Stimulated activated CD8-positive, alpha-beta memory T cell treated with anti-CD3 and anti-CD28 coated beads, Interleukin-15, amount 100 ng/mL, for 24 hours (primary cell): ENCODE results near the gene INTS7.

Experiments
- DNase-seq: peaks from one replicate; pipeline ENCODE4 v3.0.0-alpha.2; 2020; ENCODE audit warnings: low read depth

Gene INTS7

DNA sequence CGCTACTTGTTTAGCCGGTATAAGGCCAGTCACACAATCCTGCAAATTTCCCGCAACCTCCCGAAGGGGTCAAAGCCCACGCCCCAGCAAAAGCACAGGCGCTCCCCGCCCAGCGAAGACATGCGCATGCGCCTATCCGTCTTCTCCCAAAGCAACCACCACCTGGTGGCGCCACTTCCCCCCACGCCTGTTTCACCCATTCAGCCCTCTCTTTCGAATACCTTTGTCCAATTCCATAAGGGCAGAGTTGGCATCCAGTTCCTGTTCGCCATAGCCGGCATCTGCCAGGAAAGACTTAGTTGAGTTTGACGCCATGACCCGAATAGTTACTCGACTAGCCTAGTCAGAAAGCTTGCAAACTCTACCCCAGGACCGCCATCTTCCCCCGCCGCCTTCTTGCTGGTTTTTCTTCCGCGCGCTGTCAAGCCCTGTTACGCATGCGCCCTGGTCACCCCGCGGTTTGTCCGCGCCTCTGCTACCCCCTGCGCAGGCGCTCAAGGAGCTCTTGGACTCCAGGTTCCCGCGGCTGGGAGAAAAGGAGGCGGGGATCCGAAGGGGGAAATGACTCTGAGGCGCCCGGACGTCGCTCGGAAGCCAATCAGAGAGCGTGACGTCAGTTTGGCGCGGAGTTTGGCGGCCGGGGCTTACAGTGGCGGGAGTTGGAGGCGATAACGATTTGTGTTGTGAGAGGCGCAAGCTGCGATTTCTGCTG lies at the start of gene INTS7, which contains the start of gene DTL:
Gene INTS7 (minus strand): TSS at position 435 of the 712 bp plus-strand sequence. CDS start 120 bp downstream, at position 315.
Gene DTL (plus strand): TSS at position 626 of the 712 bp plus-strand sequence. CDS start 143 bp downstream, outside the sequence.
- DNase-seq: peak; percentile 92

DNA sequence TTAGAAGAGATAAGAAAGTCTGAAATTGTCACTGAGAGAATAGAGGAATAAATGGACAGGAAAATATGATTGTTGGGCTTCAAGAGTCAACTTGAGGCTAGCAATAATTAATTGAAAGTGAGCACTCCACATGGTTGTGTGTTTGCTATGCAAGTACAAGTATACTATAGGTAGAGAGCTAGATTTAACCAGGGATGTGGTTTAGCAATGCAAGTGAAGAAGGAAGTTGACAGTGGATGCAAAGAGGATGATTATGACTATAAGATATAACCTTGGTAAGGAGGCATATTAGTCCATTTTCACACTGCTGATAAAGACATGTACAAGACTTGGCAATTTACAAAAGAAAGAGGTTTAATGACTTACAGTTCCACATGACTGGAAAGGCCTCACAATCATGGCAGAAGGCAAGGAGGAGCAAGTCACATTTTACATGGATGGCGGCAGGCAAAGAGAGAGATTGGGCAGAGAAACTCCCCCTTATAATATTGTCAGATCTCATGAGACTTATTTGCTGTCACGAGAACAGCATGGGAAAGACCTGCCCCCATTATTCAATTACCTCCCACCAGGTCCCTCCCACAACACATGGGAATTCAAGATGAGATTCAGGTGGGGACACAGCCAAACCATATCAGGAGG lies 47.5 kb upstream of the INTS7 start:
- DNase-seq: no peak

DNA sequence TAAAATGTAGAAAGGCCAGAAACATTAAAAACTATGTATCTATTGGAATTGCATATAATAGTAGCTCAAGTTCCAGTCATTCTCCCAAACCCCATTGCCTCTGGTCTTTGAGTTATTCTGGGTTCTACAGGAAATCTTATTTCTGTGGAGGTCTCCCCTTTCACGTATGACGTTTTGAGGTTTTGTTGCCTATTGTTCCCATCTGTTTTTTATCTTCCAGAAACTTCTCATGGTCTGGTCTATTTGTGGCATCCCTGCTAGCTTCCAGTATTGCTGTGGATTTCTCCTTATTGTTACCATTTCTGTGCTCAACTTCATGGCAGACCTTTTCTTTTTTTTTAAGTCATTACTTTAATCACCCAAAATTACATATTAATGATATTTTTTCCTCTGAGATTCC lies 43.5 kb upstream of the INTS7 start:
- DNase-seq: no peak

- DNase-seq: no peak
Observed at GRCh38 chr1:212077028-212077427, 41.7 kb upstream of the INTS7 start.

- no peak for DNase-seq
Observed at GRCh38 chr1:212074856-212075255, 39.5 kb upstream of the INTS7 start.

DNA sequence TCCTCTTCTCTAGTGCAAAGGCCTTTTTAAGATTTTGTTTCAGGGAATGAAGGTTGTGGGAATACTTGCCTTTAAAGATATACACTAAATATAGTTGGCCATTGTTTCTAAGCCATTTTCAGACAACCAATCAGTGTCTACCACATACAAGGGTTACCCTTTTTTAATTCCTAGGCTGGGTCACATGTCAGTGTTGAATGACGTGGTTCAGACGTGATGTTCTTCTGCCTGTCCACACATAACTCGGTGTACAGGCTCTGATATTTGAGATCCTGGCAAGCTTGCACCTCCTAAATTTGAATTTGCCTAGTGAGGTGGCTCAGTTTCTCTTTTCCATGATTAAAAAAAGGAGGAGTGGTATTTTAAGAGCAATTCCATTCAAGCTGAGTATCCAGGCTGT lies 39.0 kb upstream of the INTS7 start:
- no peak for DNase-seq

DNA sequence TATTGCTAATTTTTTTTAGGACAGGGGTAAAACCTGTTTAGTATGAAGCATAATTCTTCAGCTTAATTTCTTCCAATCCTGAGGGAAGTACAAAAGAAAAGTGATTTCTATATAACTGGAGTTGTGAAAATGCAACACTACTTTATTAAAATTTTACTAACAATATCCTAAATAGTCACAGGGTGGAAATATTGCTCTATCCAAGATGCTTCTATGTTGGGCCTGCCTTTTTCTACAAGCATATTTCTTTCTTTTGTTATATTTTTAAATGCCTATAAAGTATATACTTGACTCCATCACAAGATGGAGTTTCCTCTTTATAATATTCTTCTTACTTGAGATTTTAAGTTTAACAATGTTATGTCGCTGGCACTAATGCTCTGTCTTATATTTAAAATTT lies 38.1 kb upstream of the INTS7 start:
- DNase-seq: no peak

- DNase-seq: no peak
Observed at GRCh38 chr1:212072047-212072446, 36.7 kb upstream of the INTS7 start.

- no peak for DNase-seq
Observed at GRCh38 chr1:212070720-212071302, 35.5 kb upstream of the INTS7 start.

DNA sequence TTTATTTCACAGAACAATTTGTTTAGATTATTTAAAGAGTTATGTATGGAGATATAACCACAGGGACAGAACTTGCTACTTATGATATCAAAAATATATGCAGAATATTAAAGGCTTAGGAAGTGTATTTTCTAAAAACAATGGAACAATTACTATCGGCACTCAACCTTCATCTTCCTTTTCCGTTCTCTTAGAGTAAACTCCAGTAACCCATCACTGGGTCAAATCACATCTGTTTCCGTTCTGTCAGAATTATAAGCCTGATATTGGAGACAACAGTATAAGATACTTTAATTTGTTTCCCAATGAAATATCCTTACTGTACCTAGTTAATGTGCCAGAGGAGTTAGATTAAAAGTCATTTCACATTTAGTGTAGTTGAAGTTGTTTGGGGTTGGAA lies 32.4 kb upstream of the INTS7 start:
- no peak for DNase-seq

DNA sequence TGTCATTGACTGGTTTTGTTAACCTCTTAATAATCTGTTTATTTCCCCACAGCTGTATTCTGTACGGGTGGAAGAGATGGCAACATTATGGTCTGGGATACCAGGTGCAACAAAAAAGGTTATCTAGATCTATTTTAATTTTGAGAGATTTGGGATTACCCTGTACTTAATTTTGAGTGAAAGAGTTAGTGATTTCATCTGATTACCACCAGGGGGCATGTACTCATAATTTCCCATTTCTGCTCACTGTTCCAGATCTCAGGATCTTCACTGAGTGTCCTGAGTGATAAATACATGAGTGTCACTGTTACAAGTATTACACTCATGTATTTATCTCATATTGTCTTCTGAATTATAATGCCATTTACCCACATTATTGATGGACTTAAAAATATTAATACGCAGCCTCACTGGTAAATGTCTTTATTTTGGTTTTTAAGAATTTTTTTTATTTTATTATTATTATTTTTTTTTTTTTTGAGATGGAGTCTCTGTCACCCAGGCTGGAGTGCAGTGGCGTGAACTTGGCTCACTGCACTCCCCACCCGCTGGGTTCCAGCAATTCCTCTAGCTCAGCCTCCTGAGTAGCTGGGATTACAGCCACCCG lies 27.6 kb upstream of the INTS7 start:
- no peak for DNase-seq

DNA sequence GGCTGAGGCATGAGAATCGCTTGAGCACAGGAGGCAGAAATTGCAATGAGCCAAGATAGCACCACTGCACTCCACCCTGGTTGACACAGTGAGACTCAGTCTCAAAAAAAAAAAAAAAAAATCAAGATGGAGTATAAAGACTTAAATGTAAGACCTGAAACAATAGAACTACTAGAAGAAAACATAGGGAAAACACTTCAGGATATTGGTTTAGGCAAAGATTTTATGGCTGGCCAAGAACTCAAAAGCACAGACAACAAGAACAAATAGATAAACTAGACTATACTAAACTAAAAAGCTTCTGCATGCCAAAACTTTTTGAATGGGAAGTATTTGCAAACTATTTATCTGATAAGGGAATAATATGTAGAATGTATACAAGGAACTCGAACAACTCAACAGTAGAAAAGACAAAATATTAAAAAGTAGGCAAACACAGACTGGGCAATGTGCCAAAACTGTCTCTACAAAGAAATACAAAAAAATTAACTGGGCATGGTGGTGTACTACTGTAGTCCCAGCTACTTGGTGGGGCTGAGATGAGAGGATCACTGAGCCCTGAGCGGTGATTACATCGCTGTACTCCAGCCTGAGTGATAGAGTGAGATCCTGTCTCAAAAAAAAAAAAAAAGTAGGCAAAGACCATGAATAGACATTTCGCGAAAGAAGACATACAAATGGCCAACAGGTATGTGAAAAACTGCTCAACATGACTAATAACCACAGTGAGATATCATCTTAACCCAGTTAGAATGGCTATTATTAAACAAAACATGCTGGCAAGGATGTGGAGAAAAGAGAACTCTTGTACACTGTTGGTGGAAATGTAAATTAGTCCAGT lies 25.5 kb upstream of the INTS7 start:
- DNase-seq: no peak

DNA sequence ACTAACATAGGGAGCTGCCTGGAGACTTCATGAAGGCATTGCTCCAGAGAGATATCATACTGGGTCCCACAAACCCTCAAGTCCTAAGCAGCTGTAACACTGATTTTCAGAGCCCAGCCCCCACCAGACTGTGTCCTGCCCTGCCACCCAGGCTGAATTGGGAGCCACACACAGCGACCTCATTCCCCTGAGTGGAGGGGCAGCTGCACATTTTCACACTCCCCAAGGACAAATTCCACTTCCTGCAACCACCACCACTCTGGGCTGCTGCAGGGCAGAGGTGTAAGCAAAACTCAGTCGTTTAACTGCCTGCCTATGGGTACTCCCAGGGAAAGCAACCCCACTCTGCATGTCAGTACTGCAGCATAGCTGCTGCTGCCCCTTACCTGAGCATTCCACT lies 20.0 kb upstream of the INTS7 start:
- no peak for DNase-seq

DNA sequence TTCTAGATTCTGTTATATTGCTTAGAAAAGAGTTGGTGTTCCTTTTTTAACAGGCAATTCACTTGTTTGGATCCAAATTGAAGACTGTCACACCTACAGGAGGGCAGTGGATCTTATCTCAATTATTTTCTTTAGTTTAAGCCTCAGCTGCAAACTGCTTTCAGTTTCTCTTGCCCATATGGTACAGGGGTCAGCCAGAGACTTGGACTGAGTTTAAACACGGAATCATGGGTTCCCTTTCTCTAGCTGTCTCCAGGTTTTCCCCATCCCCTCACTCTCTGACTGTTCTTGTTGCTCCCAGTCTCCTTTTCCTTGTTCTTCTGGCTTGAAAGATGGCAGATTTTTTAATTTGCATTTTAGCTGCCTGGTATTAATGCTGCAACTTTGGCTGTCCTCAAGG lies 18.6 kb upstream of the INTS7 start:
- DNase-seq: no peak

- DNase-seq: no peak
Observed at GRCh38 chr1:212045981-212046380, 10.6 kb upstream of the INTS7 start.

DNA sequence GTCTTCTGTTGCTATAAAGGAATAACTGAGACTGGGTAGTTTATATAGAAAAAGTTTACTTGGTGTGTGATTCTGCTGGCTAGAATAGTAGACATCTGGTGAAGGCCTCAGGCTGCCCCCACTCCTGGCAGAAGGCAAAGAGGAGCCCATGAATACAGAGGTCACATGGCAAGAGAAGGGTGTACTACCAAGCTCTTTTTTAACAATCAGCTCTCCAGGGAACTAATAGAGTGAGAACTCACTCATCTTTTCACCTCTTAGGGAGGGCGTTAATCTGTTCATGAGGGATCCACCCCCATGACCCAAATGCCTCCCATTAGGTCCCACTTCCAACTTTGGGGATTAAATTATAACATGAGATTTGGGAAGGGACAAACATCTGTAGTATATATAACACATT lies 9.5 kb upstream of the INTS7 start:
- no peak for DNase-seq

GRCh38 chr1:212042436-212042835 lies 7.1 kb upstream of the INTS7 start:
- no peak for DNase-seq

GRCh38 chr1:212040629-212041412 lies 5.5 kb upstream of the INTS7 start:
- DNase-seq: no peak

GRCh38 chr1:212039622-212040021 lies 4.3 kb upstream of the INTS7 start:
- DNase-seq: no peak

GRCh38 chr1:212037900-212038299 lies 2.5 kb upstream of the INTS7 start:
- DNase-seq: no peak
